Heart right ventricle (tissue), 16 donors: ENCODE measurements around the gene RUNX1. TPM values are rescaled to one million over a fixed set of nuclear protein-coding genes. Genes with fewer than 3 reads are reported as not detected.

Experiments
- ATAC-seq, 8 donors: fragments of 200-7000 bp; cut with Tn5 transposase; one replicate each; pipeline ENCODE4 v1.9.1; 2020; ENCODE audit warnings: mild to moderate bottlenecking in 8 of 8, moderate library complexity in 8 of 8, moderate number of reproducible peaks in 1 of 8
- DNase-seq, 2 donors: peaks; one replicate each; pipeline ENCODE4 v3.0.0-alpha.2; 2020
- H3K27ac ChIP-seq, 10 donors: fragments of 200-600 bp; sonication (generic) in 2 of 10; one replicate each; pipeline versions ENCODE4 v1.5.0 to v1.8.0; 2020 to 2022; ENCODE audit warnings: mild to moderate bottlenecking in 3 of 10
- H3K27me3 ChIP-seq, 7 donors: fragments of 200-600 bp; one replicate each; pipeline ENCODE4 v1.8.0; 2021 to 2022; ENCODE audit warnings: mild to moderate bottlenecking in 2 of 7
- H3K36me3 ChIP-seq, 9 donors: fragments of 200-600 bp; sonication (generic) in 1 of 9; one replicate each; pipeline versions ENCODE4 v1.5.0 to v1.8.0; 2020 to 2022; ENCODE audit warnings: mild to moderate bottlenecking in 2 of 9
- H3K4me1 ChIP-seq, 9 donors: fragments of 200-600 bp; sonication (generic) in 1 of 9; one replicate each; pipeline versions ENCODE4 v1.5.0 to v1.8.0; 2020 to 2022; ENCODE audit warnings: mild to moderate bottlenecking in 4 of 9
- H3K4me3 ChIP-seq, 10 donors: fragments of 200-600 bp; sonication (generic) in 2 of 10; one replicate each; pipeline versions ENCODE4 v1.5.0 to v1.8.0; 2020 to 2022; ENCODE audit warnings: mild to moderate bottlenecking in 7 of 10, moderate library complexity in 2 of 10
- H3K9me3 ChIP-seq, 11 donors: fragments of 200-600 bp in 10 of 11; sonication (generic) in 2 of 11; one replicate each; pipeline versions ENCODE4 v1.5.0 to v1.8.0; 2013 to 2022; ENCODE audit warnings: mild to moderate bottlenecking in 2 of 11, control low read depth in 1 of 11, moderate library complexity in 1 of 11
- CTCF ChIP-seq, 9 donors: fragments of 200-600 bp; sonication (generic) in 2 of 9; IDR thresholded peaks; one replicate each; pipeline versions ENCODE4 v1.5.0 to v1.8.0; 2021 to 2022; ENCODE audit warnings: antibody characterized with exemption in 9 of 9, mild to moderate bottlenecking in 5 of 9, moderate library complexity in 1 of 9
- WGBS, 2 donors: extraction: QIAGEN DNeasy Blood & Tissue Kit; methylation state at CpG; one replicate each; pipeline ENCODE4 v1.1.7; 2013; ENCODE audit warnings: inconsistent platforms in 1 of 2; 5-methylcytosine and 5-hydroxymethylcytosine counted together
- intact Hi-C, 10 donors: fragments of 100-400 bp; cut with DNase I; formaldehyde crosslinking; loops; one replicate each; pipeline versions ENCODE4 v1.11.1 to v1.14.2; 2022
- polyA plus RNA-seq, 2 donors: library from polyadenylated mRNA; stranded (reverse); fragments of 200-250 nt; gene quantifications; one replicate each; pipeline ENCODE4 v1.2.3, GENCODE V29; 2013
- total RNA-seq, 10 donors: library from RNA; stranded (reverse); fragmentation: NEBNext Ultra II Directional in 3 of 10; extraction: Animal tissue kit (Norgen Biotek cat#: 25700) in 3 of 10; gene quantifications; one replicate each; pipeline versions ENCODE4 v1.2.1 to v1.2.4, GENCODE V29; 2021 to 2023
- donor health status: Arrhythmogenic right ventricular cardiomyopathy.
- donor health status: ischemic (EF 13 %, LVEDD 7.1; RV severe dilation, severe dysfunction).
- donor health status: healthy with polysubstance abuse.
- donor health status: DM: no; HTN: yes; CAD: no.
- donor health status: DM: no; HTN: no; CAD: no.
- donor health status: ischemic (EF 25% LVEDD 6.9; RV normal size, moderate dysfunction).
- donor health status: ischemic (EF 25% LVEDD 5.7; RV mildly dilated, moderate dysfunction).
- donor health status: healthy.
- donor health status: DM: yes; HTN: yes; CAD: no.
- donor health status: Ischemic cardiomyopathy.
- donor health status: ischemic (EF 35%, LVEDD 5.7; RV mildly dilated, moderate dysfunction).
- donor health status: nonischemic (EF 11% LVEDD 7.7; RV severe dilation, severe dysfunction).
- donor health status: DM: yes; HTN: yes; CAD: no.
- donor health status: PGD.
- donor health status: ischemic (EF 29% LVEDD 5.4; RV normal size, mild dysfunction).
- donor health status: nonischemic (EF 23%, LVEDD 6.1; RV moderate dilation, normal function).

RUNX1 gene
- total and polyA plus RNA-seq, 12 donors: 0.88 to 29.3 (median 3.5) TPM

- H3K4me1 ChIP-seq: no peaks in the 10 kb centered on the region
- intact Hi-C loops: no loop called here
- DNase-seq: no peak
- H3K9me3 ChIP-seq: peaks cover 0 to 6% (median 0%) of the 10 kb centered on the region in 11 donors
- H3K4me3 ChIP-seq: no peak overlapping the region
- H3K36me3 ChIP-seq: peaks cover 0 to 1% (median 0%) of the 10 kb centered on the region in 9 donors
- WGBS, 2 donors: 88 to 90% methylated on average over 2 of the region's 2 CpGs
- no peak for ATAC-seq
- no peak overlapping the region for H3K27ac ChIP-seq
- TF ChIP-seq CTCF (IDR thresholded peaks at IDR 0.05): no peak
- H3K27me3 ChIP-seq: peaks cover 0 to 19% (median 0%) of the 10 kb centered on the region in 7 donors
Observed at GRCh38 chr21:34783815-34784214, 265.3 kb downstream of the RUNX1 start.

GRCh38 chr21:34782506-34783360 is 266.4 kb downstream of the RUNX1 start:
- Histone ChIP-seq H3K4me3 (no peak overlapping the region), H3K4me1 (no peaks in the 10 kb centered on the region), H3K27ac (no peak overlapping the region), H3K27me3 (peaks cover 0 to 15% (median 0%) of the 10 kb centered on the region in 7 donors), H3K9me3 (peaks cover 0 to 6% (median 0%) of the 10 kb centered on the region in 11 donors), H3K36me3 (no peaks in the 10 kb centered on the region)
- TF ChIP-seq CTCF (IDR thresholded peaks at IDR 0.05): no peak
- 67 to 74% methylated on average over 11 of the region's 11 CpGs for WGBS, 2 donors
- no peak for ATAC-seq
- intact Hi-C loops: no loop called here
- no peak for DNase-seq

GRCh38 chr21:34781526-34781925 is 267.6 kb downstream of the RUNX1 start:
- DNase-seq (no peak), ATAC-seq (no peak)
- intact Hi-C loops: no loop called here
- Histone ChIP-seq H3K4me3 (no peak overlapping the region), H3K27me3 (peaks cover 0 to 18% (median 6%) of the 10 kb centered on the region in 7 donors), H3K4me1 (no peaks in the 10 kb centered on the region), H3K36me3 (no peaks in the 10 kb centered on the region), H3K9me3 (peaks cover 0 to 6% (median 0%) of the 10 kb centered on the region in 11 donors), H3K27ac (no peak overlapping the region)
- WGBS, 2 donors: 85 to 87% methylated on average over 7 of the region's 7 CpGs
- no peak for TF ChIP-seq CTCF (IDR thresholded peaks at IDR 0.05)

GRCh38 chr21:34779860-34780259 is 269.2 kb downstream of the RUNX1 start:
- DNase-seq (no peak), ATAC-seq (no peak)
- no peak for TF ChIP-seq CTCF (IDR thresholded peaks at IDR 0.05)
- no peak overlapping the region for H3K4me3 ChIP-seq
- peaks cover 0 to 6% (median 0%) of the 10 kb centered on the region in 11 donors for H3K9me3 ChIP-seq
- intact Hi-C loops: no loop called here
- H3K4me1 ChIP-seq: no peaks in the 10 kb centered on the region
- 20 to 37% methylated on average over 2 of the region's 2 CpGs for WGBS, 2 donors
- H3K36me3 ChIP-seq: no peaks in the 10 kb centered on the region
- H3K27me3 ChIP-seq: peaks cover 0 to 24% (median 8%) of the 10 kb centered on the region in 7 donors
- no peak overlapping the region for H3K27ac ChIP-seq
